GM13976 (cell line): Measurements from ENCODE around the gene SORCS1.

ENCODE experiments used
- DNase-seq: peaks from one replicate; pipeline ENCODE4 v3.0.0; 2012; ENCODE audit warnings: low spot score
- in situ Hi-C: fragments of 300-500 bp; cut with MboI; formaldehyde crosslinking; loops from one replicate; pipeline ENCODE4 v1.12.0; 2022; ENCODE audit warnings: low sequenced_read_pairs, mixed read lengths, inconsistent platforms; ENCODE audit not compliant: unreplicated experiment
- TF ChIP-seq, protein P1 (sequence below): IDR thresholded peaks from 2 replicates; pipeline ENCODE4 v1.5.1; 2012; ENCODE audit warnings: borderline replicate concordance, mild to moderate bottlenecking; ENCODE audit not compliant: insufficient read depth; ENCODE audit errors: extremely low read depth, missing control alignments, control extremely low read depth

Gene SORCS1

DNA sequence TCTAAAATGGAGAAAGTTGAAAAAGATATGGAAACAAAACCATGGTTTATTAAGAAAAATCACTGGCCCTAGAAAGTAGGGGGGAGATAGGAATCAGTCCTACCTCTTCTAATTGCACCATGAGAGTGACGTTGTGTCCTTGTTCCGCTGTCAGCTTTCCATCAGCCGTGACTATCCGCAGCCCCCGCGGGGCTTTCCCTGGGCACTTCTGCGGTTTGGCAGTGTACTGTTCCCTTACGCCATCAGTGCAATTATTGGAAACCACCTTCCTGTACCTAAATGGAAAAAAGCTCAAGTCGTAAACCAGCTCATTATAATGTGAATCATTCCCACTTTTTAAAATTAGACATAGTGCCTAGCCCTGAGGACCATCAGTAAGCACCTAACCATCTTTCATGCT lies 512.2 kb downstream of the SORCS1 start:
- DNase-seq = no peak
- TF ChIP-seq, protein P1, sequence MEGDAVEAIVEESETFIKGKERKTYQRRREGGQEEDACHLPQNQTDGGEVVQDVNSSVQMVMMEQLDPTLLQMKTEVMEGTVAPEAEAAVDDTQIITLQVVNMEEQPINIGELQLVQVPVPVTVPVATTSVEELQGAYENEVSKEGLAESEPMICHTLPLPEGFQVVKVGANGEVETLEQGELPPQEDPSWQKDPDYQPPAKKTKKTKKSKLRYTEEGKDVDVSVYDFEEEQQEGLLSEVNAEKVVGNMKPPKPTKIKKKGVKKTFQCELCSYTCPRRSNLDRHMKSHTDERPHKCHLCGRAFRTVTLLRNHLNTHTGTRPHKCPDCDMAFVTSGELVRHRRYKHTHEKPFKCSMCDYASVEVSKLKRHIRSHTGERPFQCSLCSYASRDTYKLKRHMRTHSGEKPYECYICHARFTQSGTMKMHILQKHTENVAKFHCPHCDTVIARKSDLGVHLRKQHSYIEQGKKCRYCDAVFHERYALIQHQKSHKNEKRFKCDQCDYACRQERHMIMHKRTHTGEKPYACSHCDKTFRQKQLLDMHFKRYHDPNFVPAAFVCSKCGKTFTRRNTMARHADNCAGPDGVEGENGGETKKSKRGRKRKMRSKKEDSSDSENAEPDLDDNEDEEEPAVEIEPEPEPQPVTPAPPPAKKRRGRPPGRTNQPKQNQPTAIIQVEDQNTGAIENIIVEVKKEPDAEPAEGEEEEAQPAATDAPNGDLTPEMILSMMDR = no peak
- in situ Hi-C loops = no loop called here

DNA sequence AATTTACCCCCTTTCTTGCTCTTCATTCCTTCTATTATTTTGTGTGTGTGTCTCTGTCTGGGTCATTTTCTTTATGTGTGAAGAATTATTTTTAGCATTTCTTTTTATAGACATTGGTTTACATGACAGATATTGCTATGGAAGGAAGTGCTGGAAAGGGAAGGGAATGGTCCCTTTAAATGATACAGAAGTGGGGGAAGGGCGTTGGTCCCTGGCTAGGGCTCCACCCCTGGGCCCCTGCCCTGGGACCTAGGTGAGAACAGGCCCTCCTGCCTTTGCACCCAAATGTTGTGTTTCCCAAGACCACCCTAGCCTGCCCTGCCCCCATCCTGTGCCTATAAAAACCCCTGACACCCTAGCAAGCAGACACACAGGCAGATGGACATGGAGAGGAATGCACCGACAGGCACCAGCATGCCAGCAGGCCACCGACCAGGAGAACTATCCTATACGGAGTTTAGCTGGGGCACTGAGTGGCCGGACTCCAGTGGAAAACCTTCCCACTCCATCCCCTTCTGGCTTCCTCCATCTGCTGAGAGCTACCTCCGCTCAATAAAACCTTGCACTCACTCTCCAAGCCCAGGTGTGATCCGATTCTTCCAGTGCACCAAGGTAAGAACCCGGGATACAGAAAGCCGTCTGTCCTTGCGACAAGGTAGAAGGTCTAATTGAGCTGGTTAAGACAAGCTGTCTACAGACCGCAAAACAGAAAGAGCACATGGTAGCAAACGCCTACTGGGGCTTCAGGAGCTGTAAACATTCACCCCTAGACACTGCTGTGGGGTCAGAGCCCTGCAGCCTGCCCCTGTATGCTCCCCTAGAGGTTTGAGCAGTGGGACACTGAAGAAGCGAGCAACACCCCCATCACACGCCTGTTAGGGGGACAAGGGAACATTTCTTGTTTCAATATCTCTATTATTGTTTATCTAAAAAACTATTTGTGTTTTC lies 515.7 kb downstream of the SORCS1 start:
- no peak for DNase-seq
- in situ Hi-C loops = no loop called here
- TF ChIP-seq, protein P1 = no peak

DNA sequence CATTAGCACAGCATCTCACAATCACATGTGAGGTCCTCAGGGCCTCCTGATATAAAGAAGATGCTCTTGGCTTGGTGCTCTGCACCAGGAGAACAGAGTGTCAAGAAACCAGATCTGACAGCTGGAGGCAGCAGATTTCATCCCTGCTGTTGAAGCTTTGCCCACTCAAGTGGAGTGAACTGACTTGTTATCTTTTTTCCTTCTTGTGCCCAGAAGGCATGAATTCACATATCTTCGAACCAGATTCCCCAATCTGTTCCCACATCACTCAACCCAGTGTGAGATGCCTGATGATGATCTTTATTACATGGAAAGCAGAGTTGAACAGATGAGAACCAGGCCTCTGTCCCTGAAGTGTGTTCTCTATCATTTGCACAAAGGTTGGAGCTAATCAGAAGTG lies 521.0 kb downstream of the SORCS1 start:
- TF ChIP-seq, protein P1 = no peak

DNA sequence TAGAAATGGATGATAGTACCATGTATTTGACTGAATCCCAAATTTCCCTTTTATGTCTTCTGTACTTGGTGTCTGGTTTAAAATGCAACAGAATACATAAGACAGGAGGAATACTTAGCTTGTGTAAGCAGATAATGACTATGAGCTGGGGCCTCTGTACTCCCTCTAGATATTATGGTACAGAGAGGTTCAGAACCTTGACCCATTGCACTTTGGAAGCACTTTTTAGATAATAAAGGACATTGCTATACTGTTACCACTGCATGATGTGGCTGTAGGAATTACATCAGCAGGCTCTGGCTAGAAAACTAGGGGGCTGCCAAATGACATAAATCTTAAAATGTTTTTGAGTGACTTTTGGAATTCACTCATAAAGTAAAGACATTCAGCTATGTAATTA lies 526.6 kb downstream of the SORCS1 start:
- in situ Hi-C loops = no loop called here
- TF ChIP-seq, protein P1 = no peak

More for the DNA sequence above, 521.0 kb downstream of the SORCS1 start:
- no peak for DNase-seq
- in situ Hi-C loops = no loop called here

DNA sequence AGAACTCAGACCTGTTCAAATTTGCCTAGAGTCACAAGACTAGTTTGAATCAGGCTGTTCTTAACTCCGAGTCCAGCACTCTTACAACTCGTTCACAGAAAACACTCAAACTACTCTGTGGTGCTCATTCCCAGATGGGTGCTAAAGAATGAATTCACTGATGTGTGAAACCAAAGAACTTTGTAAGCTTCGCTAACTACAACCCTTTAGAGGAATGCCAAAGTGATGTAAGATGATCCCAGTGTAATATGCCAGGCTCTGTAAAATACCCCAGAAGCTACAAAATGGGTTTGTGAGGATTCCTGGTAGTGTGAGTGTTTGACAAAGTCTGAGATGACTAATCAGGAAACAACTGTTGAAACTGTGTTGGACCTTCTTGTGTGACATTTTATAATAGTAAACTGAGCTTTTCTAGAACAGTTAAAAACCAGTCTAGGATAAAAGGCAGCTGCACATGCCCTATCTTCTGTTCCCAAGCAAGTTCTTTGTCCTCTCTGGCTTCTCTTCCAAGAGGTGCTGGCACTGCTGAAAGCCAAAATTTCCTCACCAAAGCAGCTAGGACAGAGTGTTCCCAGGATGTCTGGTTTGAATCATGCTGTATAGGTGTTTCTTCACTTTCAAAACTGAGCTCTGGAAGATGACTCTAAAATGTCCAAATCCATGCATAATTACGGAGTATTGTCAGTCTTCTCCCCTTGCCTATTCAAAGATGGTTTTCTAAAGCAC lies 527.6 kb downstream of the SORCS1 start:
- DNase-seq = no peak
- in situ Hi-C loops = no loop called here
- TF ChIP-seq, protein P1 = no peak

More for the DNA sequence above, 526.6 kb downstream of the SORCS1 start:
- no peak for DNase-seq

DNA sequence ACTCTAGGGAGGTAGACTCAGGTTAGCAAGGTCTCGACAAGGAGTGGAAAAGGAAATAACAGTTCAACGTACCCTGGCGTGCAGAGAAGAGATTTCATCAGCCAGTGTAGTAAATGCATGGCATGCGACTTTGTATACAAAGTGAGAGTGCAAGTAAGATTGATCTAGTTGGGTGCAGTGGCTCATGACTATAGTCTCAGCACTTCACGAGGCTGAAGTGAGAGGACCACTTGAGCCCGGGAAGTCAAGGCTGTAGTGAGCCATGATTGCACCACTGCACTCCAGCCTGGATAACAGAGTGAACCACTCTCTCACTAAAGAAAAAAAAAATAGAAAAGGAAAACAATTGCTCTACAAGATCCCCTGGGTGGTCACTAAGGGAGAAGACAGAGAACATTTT lies 528.6 kb downstream of the SORCS1 start:
- DNase-seq = no peak
- in situ Hi-C loops = no loop called here
- TF ChIP-seq, protein P1 = no peak
